Measurements from ENCODE around the gene MRM2.

- TF ChIP-seq ZC3H11A (IDR thresholded peaks at IDR 0.05) (no peak), ELK1 (IDR thresholded peaks at IDR 0.05; ENCODE audit: low read depth, low read length) (no peak), CTCF (IDR thresholded peaks at IDR 0.05) (no peak)
Observed at GRCh38 chr7:2192831-2193534, 49.0 kb downstream of the MRM2 start.

All from A549 (cell line).